Cardiac muscle cell (in vitro differentiated cells and primary cell): ENCODE measurements around the gene ECI1. TPM values are rescaled to one million over a fixed set of nuclear protein-coding genes. Genes with fewer than 3 reads are reported as not detected.
"Not testable (repeated sequence)": the region's sequence is repeated elsewhere in the genome, so short reads cannot be mapped to it uniquely, and the experiment has no call there.

ENCODE experiments used
- DNase-seq, 2 donors: peaks; one replicate each; pipeline versions ENCODE4 v3.0.0 to v3.0.0-alpha.2; 2010 to 2017; ENCODE audit warnings: low read depth in 1 of 2, low spot score in 1 of 2
- H3K27ac ChIP-seq: fragments of 200-600 bp; sonication (generic); 2 replicates; pipeline ENCODE4 v1.5.1; 2016
- H3K27me3 ChIP-seq: fragments of 200-600 bp; sonication (generic); 2 replicates; pipeline ENCODE4 v1.6.0; 2016; ENCODE audit warnings: control low read depth
- H3K36me3 ChIP-seq: fragments of 200-600 bp; sonication (generic); 2 replicates; pipeline ENCODE4 v1.5.1; 2016; ENCODE audit warnings: control low read depth
- H3K4me1 ChIP-seq: fragments of 200-600 bp; sonication (generic); 2 replicates; pipeline ENCODE4 v1.8.1; 2017; ENCODE audit warnings: low read depth, mild to moderate bottlenecking, mixed run types
- H3K4me3 ChIP-seq: fragments of 200-600 bp; sonication (generic); 2 replicates; pipeline ENCODE4 v1.5.1; 2016; ENCODE audit warnings: mild to moderate bottlenecking
- H3K9me3 ChIP-seq: fragments of 200-600 bp; sonication (generic); 2 replicates; pipeline ENCODE4 v1.5.1; 2017; ENCODE audit warnings: low read depth, mild to moderate bottlenecking, control low read depth
- CTCF ChIP-seq: IDR thresholded peaks from 2 replicates; pipeline ENCODE4 v1.5.1; 2012; ENCODE audit warnings: low read depth, mild to moderate bottlenecking, low read length
- polyA plus RNA-seq: library from polyadenylated mRNA; unstranded; fragments of >200 nt; fragmentation: Nextera tagmentation; extraction: Ambion mirVana; gene quantifications from 2 replicates; pipeline ENCODE4 v1.2.1, GENCODE V29; 2016
- total RNA-seq: library from RNA; depleted of rRNA; stranded (reverse); fragments of >200 nt; gene quantifications from 2 replicates; pipeline ENCODE4 v1.2.3, GENCODE V29; 2016

ECI1 gene
- total and polyA plus RNA-seq, 2 experiments from 2014 or later: 137 to 343 TPM

GRCh38 chr16:2260250-2260649 is 8.9 kb upstream of the ECI1 start:
- Histone ChIP-seq H3K27me3 (no peaks in the 10 kb centered on the region), H3K4me3 (no peak overlapping the region), H3K9me3 (no peaks in the 10 kb centered on the region), H3K4me1 (no peaks in the 10 kb centered on the region), H3K27ac (no peak overlapping the region), H3K36me3 (peaks cover 74% of the 10 kb centered on the region)
- no peak for TF ChIP-seq CTCF
- no peak for DNase-seq

- H3K9me3 ChIP-seq, H3K27me3 ChIP-seq, H3K4me1 ChIP-seq, H3K4me3 ChIP-seq, DNase-seq, H3K27ac ChIP-seq: not testable (repeated sequence)
- H3K36me3 ChIP-seq: peaks cover 88% of the 10 kb centered on the region
Measured at GRCh38 chr16:2258530-2258929, 7.1 kb upstream of the ECI1 start.

DNA sequence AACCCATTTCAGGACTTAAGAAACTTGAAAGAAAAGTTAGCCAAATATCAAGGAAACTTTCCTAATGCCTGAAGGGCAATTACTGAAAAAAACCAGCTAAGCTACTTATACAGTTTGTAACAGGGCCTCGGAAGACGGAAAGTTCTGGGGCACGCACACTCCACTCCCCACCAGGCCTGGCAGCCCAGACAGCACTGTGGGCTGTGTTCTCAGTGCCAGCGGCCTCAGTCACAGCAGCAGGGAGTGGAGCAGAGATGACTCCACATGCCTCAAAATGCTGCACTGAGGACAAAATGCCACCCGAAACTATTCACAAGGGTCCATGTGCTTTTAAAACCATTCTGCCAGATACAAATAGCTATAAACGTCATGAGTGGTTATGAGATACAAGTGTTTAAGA is 6.3 kb upstream of the ECI1 start:
- peaks cover 89% of the 10 kb centered on the region for H3K36me3 ChIP-seq
- H3K27ac ChIP-seq: no peak overlapping the region
- DNase-seq: no peak
- no peak overlapping the region for H3K4me3 ChIP-seq
- H3K4me1 ChIP-seq: no peaks in the 10 kb centered on the region
- H3K9me3 ChIP-seq: no peaks in the 10 kb centered on the region
- TF ChIP-seq CTCF: no peak
- no peaks in the 10 kb centered on the region for H3K27me3 ChIP-seq

- TF ChIP-seq CTCF: no peak
- Histone ChIP-seq H3K4me1 (peaks cover 8% of the 10 kb centered on the region), H3K9me3 (no peaks in the 10 kb centered on the region), H3K36me3 (peaks cover 78% of the 10 kb centered on the region), H3K27ac (no peak overlapping the region), H3K4me3 (no peak overlapping the region), H3K27me3 (no peaks in the 10 kb centered on the region)
- no peak for DNase-seq
Measured at GRCh38 chr16:2256531-2257140, 5.2 kb upstream of the ECI1 start.

DNA sequence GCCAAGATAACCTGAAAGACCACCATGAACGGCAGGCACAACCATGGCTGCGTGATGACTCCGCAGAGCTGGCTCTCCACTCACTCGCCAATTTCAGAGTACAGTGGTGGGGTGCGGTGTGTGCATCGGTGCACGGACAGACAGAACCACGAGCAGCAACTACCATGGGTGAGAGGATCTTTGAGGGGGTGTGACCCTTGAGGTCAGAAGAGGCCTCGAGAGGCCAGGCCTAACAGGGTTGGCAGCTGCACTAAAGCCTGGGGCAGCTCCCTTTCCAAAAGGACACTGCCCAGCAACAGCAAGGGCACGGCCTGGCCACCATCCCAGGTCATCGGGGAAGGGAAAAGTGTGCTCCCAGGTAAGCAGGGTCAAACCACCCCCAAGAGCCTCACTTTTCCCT is 1.9 kb upstream of the ECI1 start:
- Histone ChIP-seq H3K27ac (no peak overlapping the region), H3K4me1 (peaks cover 8% of the 10 kb centered on the region), H3K27me3 (no peaks in the 10 kb centered on the region), H3K4me3 (no peak overlapping the region), H3K36me3 (peaks cover 49% of the 10 kb centered on the region), H3K9me3 (no peaks in the 10 kb centered on the region)
- no peak for DNase-seq
- TF ChIP-seq CTCF: no peak

DNA sequence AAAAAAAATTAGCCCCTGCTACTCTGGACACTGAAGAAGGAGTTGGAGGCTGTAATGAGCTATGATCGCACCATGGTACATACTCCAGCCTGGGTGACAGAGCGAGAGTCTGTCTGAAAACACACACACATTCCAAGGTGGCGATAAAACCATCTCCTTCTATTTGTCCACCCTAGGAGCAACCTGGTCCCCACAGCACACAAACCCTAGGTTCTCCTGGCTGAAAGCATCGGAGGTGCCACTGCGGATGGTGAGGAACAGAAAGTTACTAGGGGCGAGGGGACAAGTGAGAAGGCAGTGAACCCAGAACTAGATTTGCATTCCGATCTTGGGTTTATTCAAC is 1.4 kb upstream of the ECI1 start:
- DNase-seq: no peak
- peaks cover 44% of the 10 kb centered on the region for H3K36me3 ChIP-seq
- peak overlapping the region; percentile 94 for H3K27ac ChIP-seq
- no peaks in the 10 kb centered on the region for H3K9me3 ChIP-seq
- no peak for TF ChIP-seq CTCF
- H3K27me3 ChIP-seq: no peaks in the 10 kb centered on the region
- H3K4me3 ChIP-seq: no peak overlapping the region
- H3K4me1 ChIP-seq: peaks cover 8% of the 10 kb centered on the region
